HepG2 (cell line): ENCODE measurements around the gene C19orf85. TPM values are rescaled to one million over a fixed set of nuclear protein-coding genes. Genes with fewer than 3 reads are reported as not detected.

ENCODE experiments used
- ATAC-seq: fragments of 200-7000 bp; cut with Tn5 transposase; 3 replicates; pipeline ENCODE4 v1.9.1; 2020; ENCODE audit warnings: mild to moderate bottlenecking, moderate library complexity
- BruUV-seq: library from RNA; stranded (reverse); fragments of 400-500 nt; replicated peaks from 2 replicates; lab custom pipeline; 2021; lab: Mats Ljungman, UMichigan
- CTCF ChIA-PET: fragments of 300-600 bp; formaldehyde crosslinking; extraction: SDS; loops from one replicate; lab custom pipeline; 2021; ENCODE audit warnings: low total read pairs, inconsistent platforms, low intra/inter-chr PET ratio; lab: Yijun Ruan, JAX
- POLR2A ChIA-PET: fragments of 350-600 bp; sonication (Branson Sonifier 250); formaldehyde crosslinking; loops from one replicate; lab custom pipeline; 2020; ENCODE audit warnings: antibody characterized with exemption, inconsistent platforms; lab: Yijun Ruan, JAX
- DNase-seq: peaks from one replicate; pipeline ENCODE4 v3.0.0-alpha.2; 2015; ENCODE audit warnings: low spot score
- FAIRE-seq: peaks from 3 replicates; lab custom pipeline; 2011; peaks lifted over from hg19 to GRCh38; lab: Jason Lieb, UNC
- H2AFZ ChIP-seq: one replicate; pipeline ENCODE4 v1.6.1; 2011; ENCODE audit warnings: low read length, inconsistent platforms
- H3K27ac ChIP-seq: fragments of 300-600 bp; 3 replicates; pipeline ENCODE4 v1.8.0; 2011; ENCODE audit warnings: mixed run types, mild to moderate bottlenecking, mixed read lengths, low read length, inconsistent platforms; ENCODE audit not compliant: insufficient read depth; ENCODE audit errors: extremely low read length
- H3K27me3 ChIP-seq, 2 experiments: fragments of 200-600 bp in 1 of 2; 2 replicates in 1 of 2; 3 replicates in 1 of 2; pipeline versions ENCODE4 v1.6.0 to v1.8.0; 2011; ENCODE audit warnings: low read length in 2 of 2, mild to moderate bottlenecking in 2 of 2, moderate library complexity in 2 of 2, inconsistent platforms in 1 of 2; ENCODE audit not compliant: insufficient read depth in 2 of 2, control insufficient read depth in 1 of 2
- H3K36me3 ChIP-seq, 2 experiments: fragments of 200-600 bp in 1 of 2; replicated peaks in 1 of 2; 2 replicates in 1 of 2; 3 replicates in 1 of 2; pipeline versions ENCODE4 v1.5.1 to v1.8.0; 2011; ENCODE audit warnings: low read length in 2 of 2, inconsistent platforms in 1 of 2; ENCODE audit not compliant: insufficient read depth in 2 of 2, control insufficient read depth in 1 of 2
- H3K4me1 ChIP-seq: 2 replicates; pipeline ENCODE4 v1.5.1; 2012; ENCODE audit warnings: low read length, inconsistent platforms; ENCODE audit not compliant: insufficient read depth
- H3K4me2 ChIP-seq: 2 replicates; pipeline ENCODE4 v1.6.0; 2011; ENCODE audit warnings: low read depth, low read length, inconsistent platforms
- H3K4me3 ChIP-seq, 3 experiments: fragments of 200-600 bp in 1 of 3; sonication (generic), shearing (Covaris generic) in 1 of 3; replicated peaks in 1 of 3; 2 replicates each; pipeline ENCODE4 v1.5.1; 2011 to 2016; ENCODE audit warnings: low read length in 3 of 3, inconsistent platforms in 2 of 3, low read depth in 2 of 3, mild to moderate bottlenecking in 2 of 3, control low read depth in 1 of 3, mixed read lengths in 1 of 3; ENCODE audit not compliant: insufficient read depth in 1 of 3
- H3K79me2 ChIP-seq: one replicate; pipeline ENCODE4 v1.6.1; 2011; ENCODE audit warnings: low read length, inconsistent platforms; ENCODE audit not compliant: insufficient read depth
- H3K9ac ChIP-seq: 2 replicates; pipeline ENCODE4 v1.6.0; 2011; ENCODE audit warnings: mild to moderate bottlenecking, low read depth, low read length, inconsistent platforms; ENCODE audit not compliant: insufficient read depth
- H3K9me3 ChIP-seq: 2 replicates; pipeline ENCODE4 v1.5.1; 2012; ENCODE audit warnings: mild to moderate bottlenecking, low read length
- H4K20me1 ChIP-seq: 2 replicates; pipeline ENCODE4 v1.6.0; 2011; ENCODE audit warnings: inconsistent platforms, mild to moderate bottlenecking, low read length, moderate library complexity; ENCODE audit not compliant: insufficient read depth
- CEBPB ChIP-seq: IDR thresholded peaks from 2 replicates; pipeline ENCODE4 v1.6.1; 2011; ENCODE audit warnings: low read depth, low read length, improper control_type of control experiment, borderline replicate concordance
- GATAD2A ChIP-seq: IDR thresholded peaks from 2 replicates; pipeline ENCODE4 v1.6.1; 2016
- NFATC3 ChIP-seq: sonication (generic); formaldehyde crosslinking; IDR thresholded peaks from 2 replicates; pipeline ENCODE4 v1.5.1; 2020; ENCODE audit warnings: mild to moderate bottlenecking, missing genetic modification reagents
- RAD21 ChIP-seq: fragments of 450-650 bp; formaldehyde crosslinking; IDR thresholded peaks from 2 replicates; pipeline ENCODE4 v1.5.0; 2020; ENCODE audit warnings: mild to moderate bottlenecking
- SOX6 ChIP-seq, 2 experiments: fragments of 450-650 bp in 1 of 2; sonication (generic) in 1 of 2; formaldehyde crosslinking in 1 of 2; IDR thresholded peaks; 2 replicates each; pipeline versions ENCODE4 v1.4.0 to v1.6.1; 2017 to 2020; ENCODE audit warnings: antibody characterized with exemption in 1 of 2, mild to moderate bottlenecking in 1 of 2, missing genetic modification reagents in 1 of 2
- ZNF160 ChIP-seq: sonication (generic); formaldehyde crosslinking; IDR thresholded peaks from 2 replicates; pipeline ENCODE4 v1.8.0; 2022; ENCODE audit warnings: mild to moderate bottlenecking, inconsistent platforms, missing genetic modification reagents
- ZNF546 ChIP-seq: sonication (generic); formaldehyde crosslinking; conservative IDR thresholded peaks from 2 replicates; pipeline ENCODE4 v1.8.1; 2023; ENCODE audit warnings: mild to moderate bottlenecking, missing genetic modification reagents
- ZNF850 ChIP-seq: sonication (generic); formaldehyde crosslinking; conservative IDR thresholded peaks from 2 replicates; pipeline ENCODE4 v1.9.0; 2021; ENCODE audit warnings: mild to moderate bottlenecking, missing genetic modification reagents
- WGBS: methylation state at CpG from one replicate; pipeline ENCODE4 v1.1.6; 2017; ENCODE audit warnings: low lambda C conversion rate; 5-methylcytosine and 5-hydroxymethylcytosine counted together
- in situ Hi-C: cut with HindIII; loops from 2 replicates; pipeline ENCODE4 v1.10.0; 2017; ENCODE audit warnings: low pct_unique_long_range_greater_than_20kb; ENCODE audit not compliant: extremely low pct_ligation_motif_present
- intact Hi-C: fragments of 100-400 bp; cut with micrococcal nuclease; formaldehyde crosslinking; loops from one replicate; pipeline ENCODE4 v1.10.0; 2022; ENCODE audit not compliant: unreplicated experiment
- polyA plus RNA-seq, 8 experiments: library from polyadenylated mRNA; depleted of rRNA in 3 of 8; stranded (reverse) in 7 of 8; unstranded in 1 of 8; fragments of >200 nt; fragmentation: Illumina TruSeq in 4 of 8; extraction: Trizol in 4 of 8; gene quantifications; 2 replicates each; pipeline versions ENCODE4 v1.2.1 to v1.2.3, GENCODE V29; 2011 to 2016; ENCODE audit warnings: low read depth in 4 of 8, missing spikeins in 1 of 8, mixed read lengths in 1 of 8; ENCODE audit not compliant: insufficient read depth in 1 of 8
- total RNA-seq, 5 experiments: library from RNA; depleted of rRNA; stranded (reverse); fragments of >200 nt; fragmentation: Illumina TruSeq; extraction: Trizol; gene quantifications; 2 replicates each; pipeline ENCODE4 v1.2.3, GENCODE V29; 2016; ENCODE audit warnings: low read depth in 1 of 5
- TF ChIP-seq, protein P1 (sequence below): sonication (generic); formaldehyde crosslinking; IDR thresholded peaks from 2 replicates; pipeline ENCODE4 v1.5.0; 2020; ENCODE audit warnings: mild to moderate bottlenecking, missing genetic modification reagents, moderate library complexity
- TF ChIP-seq, protein P2 (sequence below): sonication (generic); formaldehyde crosslinking; IDR thresholded peaks from 2 replicates; pipeline ENCODE4 v1.5.0; 2020; ENCODE audit warnings: missing genetic modification reagents
- TF ChIP-seq, protein P3 (sequence below): sonication (generic); formaldehyde crosslinking; IDR thresholded peaks from 2 replicates; pipeline ENCODE4 v1.5.0; 2020; ENCODE audit warnings: missing genetic modification reagents
- TF ChIP-seq, protein P4 (sequence below): IDR thresholded peaks from 2 replicates; pipeline ENCODE4 v1.6.1; 2012; ENCODE audit warnings: inconsistent platforms

The C19orf85 gene
- total and polyA plus RNA-seq, 2 of the 13 experiments (the other 11 are each of a cell fraction or from before 2014, with no cell fraction given) = not detected

DNA sequence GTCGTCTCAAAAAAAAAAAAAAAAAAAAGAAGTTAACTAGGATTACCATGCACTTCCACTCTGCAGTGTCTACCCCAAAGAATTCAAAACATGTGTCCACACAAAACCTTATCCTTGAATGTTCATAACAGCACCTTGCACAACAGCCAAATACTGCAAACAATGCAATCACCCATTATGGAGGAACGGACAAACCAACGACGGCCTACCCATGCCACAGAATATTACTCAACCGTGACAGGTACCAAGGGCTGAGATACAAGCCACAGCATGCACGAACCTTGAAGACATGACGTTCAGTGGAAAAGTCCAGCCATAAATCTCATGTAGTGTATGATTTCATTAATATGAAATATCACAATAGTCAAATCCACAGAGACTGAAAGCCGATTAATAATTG lies 18.5 kb downstream of the C19orf85 start:
- Histone ChIP-seq H3K9ac (no peak overlapping the region), H4K20me1 (no peaks in the 10 kb centered on the region), H3K79me2 (no peaks in the 10 kb centered on the region), H3K4me1 (no peaks in the 10 kb centered on the region), H3K9me3 (no peaks in the 10 kb centered on the region), H3K4me2 (no peak overlapping the region), H3K27ac (no peak overlapping the region), H3K27me3 (peaks cover 6 to 54% of the 10 kb centered on the region in 2 experiments; a peak in 4 of 5 replicates), H3K4me3 (no peak overlapping the region), H3K36me3 (no peaks in the 10 kb centered on the region), H2AFZ (no peak overlapping the region)
- TF ChIP-seq SOX6 (IDR thresholded peaks at IDR 0.05) = no peak
- 0 out of 2 replicates have a peak, but pooled peaks have one; percentile 9 for TF ChIP-seq SOX6 (CRISPR knock-in tag; IDR thresholded peaks at IDR 0.05)
- no peak for TF ChIP-seq ZNF160
- no peak for TF ChIP-seq ZNF850 (CRISPR knock-in tag)
- TF ChIP-seq, protein P1, sequence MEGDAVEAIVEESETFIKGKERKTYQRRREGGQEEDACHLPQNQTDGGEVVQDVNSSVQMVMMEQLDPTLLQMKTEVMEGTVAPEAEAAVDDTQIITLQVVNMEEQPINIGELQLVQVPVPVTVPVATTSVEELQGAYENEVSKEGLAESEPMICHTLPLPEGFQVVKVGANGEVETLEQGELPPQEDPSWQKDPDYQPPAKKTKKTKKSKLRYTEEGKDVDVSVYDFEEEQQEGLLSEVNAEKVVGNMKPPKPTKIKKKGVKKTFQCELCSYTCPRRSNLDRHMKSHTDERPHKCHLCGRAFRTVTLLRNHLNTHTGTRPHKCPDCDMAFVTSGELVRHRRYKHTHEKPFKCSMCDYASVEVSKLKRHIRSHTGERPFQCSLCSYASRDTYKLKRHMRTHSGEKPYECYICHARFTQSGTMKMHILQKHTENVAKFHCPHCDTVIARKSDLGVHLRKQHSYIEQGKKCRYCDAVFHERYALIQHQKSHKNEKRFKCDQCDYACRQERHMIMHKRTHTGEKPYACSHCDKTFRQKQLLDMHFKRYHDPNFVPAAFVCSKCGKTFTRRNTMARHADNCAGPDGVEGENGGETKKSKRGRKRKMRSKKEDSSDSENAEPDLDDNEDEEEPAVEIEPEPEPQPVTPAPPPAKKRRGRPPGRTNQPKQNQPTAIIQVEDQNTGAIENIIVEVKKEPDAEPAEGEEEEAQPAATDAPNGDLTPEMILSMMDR (CRISPR knock-in tag) = no peak
- TF ChIP-seq ZNF546 = no peak
- TF ChIP-seq, protein P2, sequence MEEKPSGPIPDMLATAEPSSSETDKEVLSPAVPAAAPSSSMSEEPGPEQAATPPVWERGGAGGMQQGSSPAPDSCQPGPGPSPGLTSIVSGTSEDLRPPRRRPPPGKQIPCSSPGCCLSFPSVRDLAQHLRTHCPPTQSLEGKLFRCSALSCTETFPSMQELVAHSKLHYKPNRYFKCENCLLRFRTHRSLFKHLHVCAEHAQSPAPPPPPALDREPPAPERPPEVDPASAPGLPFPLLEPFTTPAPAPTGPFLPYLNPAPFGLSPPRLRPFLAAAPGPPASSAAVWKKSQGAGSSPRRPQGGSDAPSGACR (CRISPR knock-in tag) = no peak
- no peak for TF ChIP-seq RAD21 (CRISPR knock-in tag)
- no peak for TF ChIP-seq NFATC3
- TF ChIP-seq CEBPB = peak; percentile 53; the same call in 1 of the 2 replicates
- TF ChIP-seq, protein P3, sequence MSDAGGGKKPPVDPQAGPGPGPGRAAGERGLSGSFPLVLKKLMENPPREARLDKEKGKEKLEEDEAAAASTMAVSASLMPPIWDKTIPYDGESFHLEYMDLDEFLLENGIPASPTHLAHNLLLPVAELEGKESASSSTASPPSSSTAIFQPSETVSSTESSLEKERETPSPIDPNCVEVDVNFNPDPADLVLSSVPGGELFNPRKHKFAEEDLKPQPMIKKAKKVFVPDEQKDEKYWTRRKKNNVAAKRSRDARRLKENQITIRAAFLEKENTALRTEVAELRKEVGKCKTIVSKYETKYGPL = no peak
- TF ChIP-seq, protein P4, sequence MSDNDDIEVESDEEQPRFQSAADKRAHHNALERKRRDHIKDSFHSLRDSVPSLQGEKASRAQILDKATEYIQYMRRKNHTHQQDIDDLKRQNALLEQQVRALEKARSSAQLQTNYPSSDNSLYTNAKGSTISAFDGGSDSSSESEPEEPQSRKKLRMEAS = no peak
- 0 out of 2 replicates have a peak, but pooled peaks have one; percentile 13 for TF ChIP-seq GATAD2A
- CTCF ChIA-PET = no interaction called here
- 2% methylated on average over 8 of the region's 8 CpGs for WGBS
- POLR2A ChIA-PET = no interaction called here
- no TSS peak for BruUV-seq
- ATAC-seq (no peak), DNase-seq (peak; percentile 49), FAIRE-seq (no peak)
- in situ Hi-C loops (no loop called here), intact Hi-C loops (no loop called here)
